Measurements from ENCODE around the gene TCF23.

GRCh38 chr2:27117995-27118524 lies 30.7 kb upstream of the TCF23 start:
- TF ChIP-seq CTCF (IDR thresholded peaks at IDR 0.05) (no peak), POLR2A (IDR thresholded peaks at IDR 0.05) (no peak), EP300 (IDR thresholded peaks at IDR 0.05) (no peak)
